HG03097 (cell line): ENCODE data around the gene ACER1.

Source experiments
- ATAC-seq: cut with Tn5 transposase; IDR thresholded peaks from one replicate; pipeline ENCODE4 v1.9.1; 2021; ENCODE audit not compliant: unreplicated experiment, low FRiP score

Gene ACER1

DNA sequence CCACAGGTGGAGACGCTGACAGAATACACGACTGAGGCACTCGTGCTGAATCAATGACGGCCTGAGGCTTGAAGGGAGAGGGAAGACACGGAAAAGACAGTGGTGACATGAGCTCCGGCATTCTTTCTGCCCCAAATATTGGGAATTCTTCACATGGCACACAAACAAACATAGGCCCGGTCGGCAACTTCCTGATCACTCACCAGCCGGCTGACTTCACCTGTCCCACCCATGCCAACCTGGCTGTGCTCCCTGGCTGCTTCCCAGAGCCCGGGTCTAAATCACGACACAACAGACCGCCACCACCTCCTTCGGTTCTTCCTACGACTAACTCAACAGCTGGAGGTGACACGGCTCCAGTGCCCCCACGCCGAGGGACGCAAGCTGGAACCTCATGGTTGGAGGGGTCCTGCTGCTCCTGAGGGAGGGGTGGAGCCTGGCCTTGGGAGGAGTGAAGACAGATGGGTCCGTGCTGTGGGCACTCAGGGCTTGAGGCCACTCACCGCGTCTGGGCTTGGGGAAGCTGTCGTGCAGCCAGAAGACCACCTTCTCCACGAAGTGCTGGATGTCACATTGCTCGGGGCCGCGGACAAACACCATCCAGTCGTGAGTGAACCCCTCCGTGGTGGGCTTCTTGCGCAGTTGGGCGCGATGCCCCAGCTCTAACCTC is 63.2 kb downstream of the ACER1 start:
- ATAC-seq = no peak

DNA sequence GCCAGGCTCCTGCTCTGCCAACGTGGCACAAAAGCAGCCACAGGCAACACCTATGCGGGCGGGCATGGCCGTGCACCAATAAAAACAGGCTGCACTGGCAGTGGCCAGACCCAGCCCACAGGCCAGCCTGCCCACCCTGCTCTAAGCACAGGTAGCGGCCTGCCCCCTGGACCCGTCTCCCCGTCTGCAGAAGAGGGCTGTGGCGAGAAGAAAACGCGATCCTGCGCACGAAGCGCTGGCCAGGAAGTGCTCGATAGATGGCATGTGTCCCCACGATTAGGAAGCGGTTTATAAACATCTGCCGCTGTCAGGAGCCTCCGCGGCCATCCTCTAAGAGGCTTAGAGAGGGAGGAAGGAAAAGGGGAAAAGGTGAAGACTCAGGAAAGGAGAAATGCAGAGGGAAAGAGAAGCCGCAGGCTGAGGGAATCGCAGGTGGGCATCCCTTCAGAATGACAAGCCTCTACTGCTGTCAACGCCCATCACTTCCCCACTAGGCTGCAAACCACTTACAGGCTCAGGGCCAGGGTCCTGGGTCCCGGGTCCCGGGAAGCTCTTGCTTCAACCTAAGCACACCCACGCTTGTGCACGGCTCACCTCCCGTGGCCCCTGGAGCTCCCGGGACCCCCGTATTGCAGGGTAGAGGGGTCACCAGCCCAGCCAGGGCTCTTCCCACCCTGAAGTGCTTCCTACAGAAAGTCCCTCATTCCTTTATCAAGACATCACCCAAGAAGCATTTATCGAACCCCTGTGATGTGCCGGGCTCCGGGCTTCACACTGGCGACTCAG is 64.1 kb downstream of the ACER1 start:
- no peak for ATAC-seq

GRCh38 chr19:6268382-6268771 is 65.0 kb downstream of the ACER1 start:
- no peak for ATAC-seq

DNA sequence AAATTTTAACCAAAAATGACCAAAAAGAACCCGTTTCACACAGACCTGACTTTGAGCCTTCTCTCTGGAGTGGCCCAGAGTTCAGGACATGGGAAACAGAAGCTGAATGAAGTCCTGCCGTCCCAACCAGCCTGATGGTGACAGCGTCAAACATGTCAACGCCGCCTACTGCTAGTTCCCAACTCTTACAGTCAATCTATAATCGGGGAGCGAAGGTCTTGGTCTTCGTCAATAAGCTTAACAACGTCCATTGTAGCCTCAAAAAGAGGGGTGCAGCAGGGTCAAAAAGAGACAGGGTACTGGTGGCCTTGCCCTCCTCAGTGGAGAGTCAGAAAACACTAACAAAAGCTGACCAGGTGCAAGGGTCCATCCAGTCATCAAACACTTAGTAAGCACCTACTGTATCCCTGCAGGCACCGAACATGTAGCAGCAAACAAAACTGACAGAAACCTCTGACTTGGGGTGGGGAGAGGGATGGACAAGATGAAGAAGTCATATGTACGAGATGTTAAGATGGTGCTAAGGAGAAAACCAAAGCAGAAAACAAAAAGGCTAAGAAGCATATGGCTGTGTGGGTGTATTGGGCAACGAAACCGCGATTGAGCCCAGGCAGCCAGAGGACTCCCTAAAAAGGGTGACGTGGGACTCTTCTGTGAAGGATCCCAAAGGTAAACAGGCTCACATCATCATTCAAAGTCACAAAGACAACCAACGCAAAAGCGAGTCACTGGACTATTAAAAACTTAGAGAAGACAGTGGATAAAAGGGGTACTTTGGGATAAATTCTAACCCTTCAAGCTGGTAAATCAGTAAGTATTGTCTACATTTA is 65.6 kb downstream of the ACER1 start:
- ATAC-seq = no peak

- ATAC-seq = no peak
Measured at GRCh38 chr19:6264803-6265202, 68.6 kb downstream of the ACER1 start.

GRCh38 chr19:6263735-6264444 is 69.5 kb downstream of the ACER1 start:
- no peak for ATAC-seq

- no peak for ATAC-seq
Measured at GRCh38 chr19:6263306-6263705, 70.1 kb downstream of the ACER1 start.

DNA sequence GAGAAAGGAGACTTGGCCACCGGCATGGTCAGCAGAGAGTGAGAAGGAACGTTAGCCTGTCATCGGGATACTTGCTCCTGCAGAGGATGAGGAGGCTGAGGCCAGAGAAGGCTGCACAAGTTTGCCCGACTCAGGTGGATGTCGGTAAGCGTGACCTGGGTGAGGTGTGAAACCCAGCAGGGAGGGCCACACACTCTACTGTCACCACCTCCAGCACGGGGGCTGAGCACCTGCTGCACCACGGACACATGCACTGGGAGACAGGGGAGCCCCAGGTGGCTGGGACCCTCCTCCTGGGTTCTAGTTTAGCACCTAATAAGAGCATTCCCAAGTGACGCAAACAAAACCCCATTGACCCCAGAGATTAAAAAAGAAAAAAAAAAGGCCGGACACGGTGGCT is 70.9 kb downstream of the ACER1 start:
- ATAC-seq = no peak

- no peak for ATAC-seq
Measured at GRCh38 chr19:6261883-6262282, 71.5 kb downstream of the ACER1 start.

GRCh38 chr19:6260912-6261650 is 72.3 kb downstream of the ACER1 start:
- no peak for ATAC-seq

- ATAC-seq = no peak
Measured at GRCh38 chr19:6260376-6260775, 73.0 kb downstream of the ACER1 start.

DNA sequence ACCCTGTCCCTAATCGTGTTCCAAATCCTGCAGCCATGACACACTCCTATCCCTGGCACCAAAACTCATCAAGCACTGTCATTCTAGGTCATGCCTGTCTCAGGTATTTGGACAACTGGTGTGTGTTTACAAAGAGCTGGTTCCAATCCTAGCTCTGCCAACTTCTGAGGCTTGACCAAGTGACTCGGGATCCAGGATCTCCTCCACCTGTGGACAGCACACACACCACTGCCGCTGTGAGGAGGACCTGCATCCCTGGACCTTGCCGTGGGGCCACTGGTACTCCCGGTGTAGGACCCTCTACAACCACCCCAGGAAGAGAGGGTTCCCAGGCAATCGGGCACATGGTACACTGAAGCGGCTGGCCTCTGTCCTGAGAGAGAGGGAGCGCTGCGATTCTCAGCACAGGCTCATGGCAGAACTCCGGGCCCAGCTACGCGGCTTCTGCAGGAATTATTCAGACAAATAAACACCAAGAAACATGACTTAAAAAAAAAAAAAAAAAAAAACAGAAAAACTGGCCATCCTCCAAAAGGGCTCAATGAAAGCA is 74.0 kb downstream of the ACER1 start:
- ATAC-seq = no peak

DNA sequence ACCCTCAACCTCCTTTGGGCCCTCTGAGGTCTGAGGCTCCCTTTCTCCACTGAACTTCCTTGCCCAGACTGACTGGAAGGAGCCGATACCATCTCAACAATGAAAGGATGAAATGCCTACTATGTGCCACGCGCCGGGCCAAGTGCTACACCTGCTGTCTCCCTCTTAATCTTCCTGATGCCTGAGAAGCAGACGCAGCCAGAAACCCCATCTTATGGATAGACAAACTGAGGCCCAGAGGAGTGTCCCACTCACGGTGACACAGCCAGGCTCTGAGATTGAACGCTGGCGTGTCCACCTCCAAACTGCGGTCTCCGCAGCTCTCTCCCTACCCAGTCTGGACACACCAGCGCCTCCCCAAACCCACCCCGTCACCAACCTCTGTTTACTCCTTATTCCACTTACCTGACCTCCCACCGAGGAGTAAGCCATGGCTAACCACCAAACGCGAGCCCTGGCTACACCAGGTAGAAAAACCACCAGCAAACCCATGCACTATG is 74.5 kb downstream of the ACER1 start:
- no peak for ATAC-seq
